AG08395 (cell line): ENCODE results near the gene CCDC196.

Experiments
- DNase-seq: peaks from one replicate; pipeline ENCODE4 v3.0.0; 2012; ENCODE audit warnings: mixed read lengths, low spot score

Gene CCDC196

GRCh38 chr14:66485910-66486421 lies at the start of gene CCDC196:
Gene CCDC196, plus strand, starts transcription at chr14:66486371. Its CDS starts 132 bp downstream, at chr14:66486503.
- DNase-seq = no peak

GRCh38 chr14:66440801-66441200 lies 45.4 kb upstream of the CCDC196 start:
- no peak for DNase-seq

- DNase-seq = no peak
These were observed 43.1 kb upstream of the CCDC196 start for GRCh38 chr14:66442953-66443571.

GRCh38 chr14:66443785-66444184 lies 42.4 kb upstream of the CCDC196 start:
- no peak for DNase-seq

- no peak for DNase-seq
These were observed 41.8 kb upstream of the CCDC196 start for GRCh38 chr14:66444271-66444927.

- DNase-seq = no peak
These were observed 40.2 kb upstream of the CCDC196 start for GRCh38 chr14:66445936-66446335.

GRCh38 chr14:66453469-66453868 lies 32.7 kb upstream of the CCDC196 start:
- no peak for DNase-seq

GRCh38 chr14:66459603-66460002 lies 26.6 kb upstream of the CCDC196 start:
- no peak for DNase-seq

- no peak for DNase-seq
These were observed 21.9 kb upstream of the CCDC196 start for GRCh38 chr14:66464261-66464660.

GRCh38 chr14:66468778-66469367 lies 17.3 kb upstream of the CCDC196 start:
- DNase-seq = no peak

- DNase-seq = no peak
These were observed 14.6 kb upstream of the CCDC196 start for GRCh38 chr14:66471584-66471983.

GRCh38 chr14:66472251-66472650 lies 13.9 kb upstream of the CCDC196 start:
- DNase-seq = no peak

- no peak for DNase-seq
These were observed 12.9 kb upstream of the CCDC196 start for GRCh38 chr14:66473223-66473622.

GRCh38 chr14:66476964-66477363 lies 9.2 kb upstream of the CCDC196 start:
- DNase-seq = peak; percentile 7

GRCh38 chr14:66477567-66477966 lies 8.6 kb upstream of the CCDC196 start:
- no peak for DNase-seq

- no peak for DNase-seq
These were observed 3.3 kb upstream of the CCDC196 start for GRCh38 chr14:66482873-66483272.

GRCh38 chr14:66483322-66483721 lies 2.8 kb upstream of the CCDC196 start:
- no peak for DNase-seq

- no peak for DNase-seq
These were observed 1.1 kb upstream of the CCDC196 start for GRCh38 chr14:66485029-66485428.

GRCh38 chr14:66487164-66487563 lies 993 bp downstream of the CCDC196 start:
- DNase-seq = no peak

- DNase-seq = no peak
These were observed 4.3 kb downstream of the CCDC196 start for GRCh38 chr14:66490143-66491111.

- no peak for DNase-seq
These were observed 7.6 kb downstream of the CCDC196 start for GRCh38 chr14:66493750-66494149.
